Dedifferentiated amniotic fluid mesenchymal stem cell (primary cell): ENCODE data around the gene TIMM17A.
"Not testable (repeated sequence)": the region's sequence is repeated elsewhere in the genome, so short reads cannot be mapped to it uniquely, and the experiment has no call there.

Experiments
- DNase-seq: peaks from one replicate; pipeline ENCODE4 v3.0.0-alpha.2; 2016; ENCODE audit errors: extremely low spot score

TIMM17A gene

GRCh38 chr1:202015662-202015937 lies 60.3 kb downstream of the TIMM17A start:
- no peak for DNase-seq

DNA sequence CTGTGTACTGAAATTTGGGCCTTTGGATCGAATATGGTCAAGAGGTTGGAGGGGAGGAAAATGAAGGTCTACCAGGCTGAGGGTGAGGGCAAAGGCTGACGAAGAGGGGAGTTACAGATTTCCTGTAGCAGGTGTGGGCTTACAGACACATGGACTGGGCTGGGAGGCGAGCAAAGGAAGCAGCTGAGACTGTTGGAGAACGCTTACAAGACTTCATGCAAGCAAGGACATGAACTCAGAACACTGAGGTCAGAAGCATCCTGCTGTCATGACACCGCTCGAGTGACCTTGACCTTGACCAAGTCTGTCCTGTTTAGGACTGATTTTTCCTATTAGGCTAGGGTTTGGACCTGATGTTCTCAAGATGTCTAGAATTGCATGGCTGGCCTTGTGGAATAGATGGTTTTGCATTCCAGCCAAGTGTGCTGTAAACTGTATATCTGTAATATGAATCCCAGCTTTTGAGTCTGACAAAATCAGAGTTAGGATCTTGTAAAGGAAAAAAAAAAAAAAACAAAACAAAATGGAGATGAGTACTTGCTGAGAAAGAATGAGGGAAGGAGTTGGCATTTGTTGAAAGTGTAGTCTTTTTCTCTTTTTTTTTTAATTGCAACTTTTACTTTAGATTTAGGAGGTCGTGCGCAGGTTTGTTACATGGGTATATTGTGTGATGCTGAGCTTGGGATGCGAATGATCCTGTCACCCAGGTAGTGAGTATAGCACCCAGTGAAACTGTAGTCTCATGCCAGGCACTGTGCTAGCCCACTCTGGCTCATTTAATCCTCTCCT lies 60.9 kb downstream of the TIMM17A start:
- DNase-seq, result peak; percentile 64

DNA sequence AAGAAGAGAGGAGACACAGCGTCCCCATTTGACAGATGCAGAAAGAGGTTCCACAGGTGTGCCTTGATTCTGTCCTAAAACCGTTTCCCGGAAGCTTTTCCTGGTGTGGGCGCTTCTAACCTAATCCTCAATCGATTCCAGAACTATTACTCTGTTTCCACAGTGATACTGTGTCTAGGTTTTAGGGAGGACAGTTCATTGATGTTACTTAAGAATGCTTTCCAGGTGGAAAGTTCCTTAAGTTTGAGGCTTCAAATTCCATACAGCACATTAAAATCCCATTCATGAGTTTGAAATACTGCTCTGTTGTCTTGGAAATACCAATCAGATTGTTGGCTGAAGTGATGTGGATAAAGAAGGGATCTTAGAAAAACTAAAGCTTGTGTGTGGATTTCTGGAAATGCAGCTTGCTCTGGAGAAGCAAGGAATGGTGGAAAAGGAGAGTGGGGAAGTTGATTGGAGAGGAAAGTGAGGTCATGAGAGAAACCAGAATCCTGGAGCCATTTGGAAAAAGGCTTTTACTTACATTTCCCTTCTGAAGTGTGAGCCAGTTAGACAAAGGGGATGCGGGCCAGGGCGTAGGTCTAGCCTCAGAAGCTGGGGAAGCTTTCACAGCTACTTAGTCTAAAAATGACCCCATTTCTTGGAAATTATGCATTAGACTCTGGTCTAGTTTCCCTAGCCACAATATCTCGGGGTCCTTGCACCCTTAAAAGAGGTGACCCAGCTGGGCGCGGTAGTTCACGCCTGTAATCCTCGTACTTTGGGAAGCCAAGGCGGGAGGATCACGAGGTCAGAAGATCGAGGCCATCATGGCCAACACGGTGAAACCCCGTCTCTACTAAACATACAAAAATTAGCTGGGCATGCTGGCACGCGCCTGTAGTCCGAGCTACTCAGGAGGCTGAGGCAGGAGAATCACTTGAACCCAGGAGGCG lies 61.8 kb downstream of the TIMM17A start:
- DNase-seq, result no peak

- no peak for DNase-seq
Measured at GRCh38 chr1:202017749-202018467, 62.6 kb downstream of the TIMM17A start.

DNA sequence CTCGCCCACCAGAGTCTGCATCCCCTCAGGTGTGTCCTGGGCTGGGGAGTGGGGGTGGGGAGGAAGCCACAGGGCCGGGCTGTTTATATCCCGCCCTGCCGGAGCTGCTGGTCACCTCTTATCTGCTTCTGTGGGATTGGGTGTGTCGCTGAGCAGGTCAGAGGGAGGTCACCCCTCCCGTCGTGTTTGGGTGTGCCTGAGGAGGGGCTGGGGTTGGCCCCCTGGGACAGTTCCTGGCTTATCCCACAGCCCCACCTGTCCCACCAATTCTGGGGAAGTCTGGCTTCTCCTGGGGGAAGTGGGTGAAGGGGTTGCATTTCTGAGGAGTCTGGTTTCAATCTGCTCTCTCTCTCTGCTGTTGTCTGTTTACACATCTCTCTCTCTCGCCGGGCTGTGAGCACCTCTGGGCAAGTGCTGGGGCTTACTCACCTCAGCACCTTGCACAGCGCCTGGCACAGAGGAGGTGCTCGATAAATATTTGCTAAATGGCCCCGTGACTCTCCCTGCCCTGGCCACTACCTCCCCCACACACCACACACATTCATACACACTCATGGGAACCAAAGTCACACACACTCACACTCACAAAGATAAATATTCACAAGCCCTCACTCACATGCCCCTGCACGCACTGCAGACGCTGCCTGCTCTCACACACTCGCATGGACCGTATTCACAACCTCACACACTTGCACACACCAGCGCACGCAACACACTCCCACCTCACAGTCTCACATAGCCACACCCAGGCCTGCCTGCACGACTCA lies 63.3 kb downstream of the TIMM17A start:
- DNase-seq, result no peak

DNA sequence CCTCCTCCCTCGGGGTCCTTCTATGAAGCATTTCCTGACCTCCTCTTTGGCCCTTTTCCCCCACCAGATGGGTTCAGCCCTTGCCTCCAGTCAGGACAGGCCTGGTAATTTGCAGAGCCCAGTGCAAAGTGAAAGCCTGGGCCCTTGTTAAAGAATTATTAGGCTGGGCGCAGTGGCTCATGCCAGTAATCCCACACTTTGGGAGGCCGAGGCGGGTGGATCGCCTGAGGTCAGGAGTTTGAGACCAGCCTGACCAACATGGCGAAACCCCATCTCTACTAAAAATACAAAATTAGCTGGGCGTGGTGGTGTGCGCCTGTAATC lies 63.9 kb downstream of the TIMM17A start:
- not testable (repeated sequence) for DNase-seq
